ENCODE data around the gene CNKSR3. TPM values are rescaled to one million over a fixed set of nuclear protein-coding genes. Genes with fewer than 3 reads are reported as not detected.

Gene CNKSR3
- total and polyA plus RNA-seq, 2 experiments from 2014 or later = 22.4 to 23.9 TPM

- WGBS (ENCODE audit: low lambda C conversion rate, missing lambda C conversion rate) = 91% methylated on average over 9 of the region's 9 CpGs
- no peak for TF ChIP-seq EZH2phosphoT487 (IDR thresholded peaks at IDR 0.05; ENCODE audit: low read depth, severe bottlenecking, unreplicated experiment)
- no peak for TF ChIP-seq EZH2 (IDR thresholded peaks at IDR 0.05; ENCODE audit: borderline replicate concordance)
- TF ChIP-seq, protein P1, sequence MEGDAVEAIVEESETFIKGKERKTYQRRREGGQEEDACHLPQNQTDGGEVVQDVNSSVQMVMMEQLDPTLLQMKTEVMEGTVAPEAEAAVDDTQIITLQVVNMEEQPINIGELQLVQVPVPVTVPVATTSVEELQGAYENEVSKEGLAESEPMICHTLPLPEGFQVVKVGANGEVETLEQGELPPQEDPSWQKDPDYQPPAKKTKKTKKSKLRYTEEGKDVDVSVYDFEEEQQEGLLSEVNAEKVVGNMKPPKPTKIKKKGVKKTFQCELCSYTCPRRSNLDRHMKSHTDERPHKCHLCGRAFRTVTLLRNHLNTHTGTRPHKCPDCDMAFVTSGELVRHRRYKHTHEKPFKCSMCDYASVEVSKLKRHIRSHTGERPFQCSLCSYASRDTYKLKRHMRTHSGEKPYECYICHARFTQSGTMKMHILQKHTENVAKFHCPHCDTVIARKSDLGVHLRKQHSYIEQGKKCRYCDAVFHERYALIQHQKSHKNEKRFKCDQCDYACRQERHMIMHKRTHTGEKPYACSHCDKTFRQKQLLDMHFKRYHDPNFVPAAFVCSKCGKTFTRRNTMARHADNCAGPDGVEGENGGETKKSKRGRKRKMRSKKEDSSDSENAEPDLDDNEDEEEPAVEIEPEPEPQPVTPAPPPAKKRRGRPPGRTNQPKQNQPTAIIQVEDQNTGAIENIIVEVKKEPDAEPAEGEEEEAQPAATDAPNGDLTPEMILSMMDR (IDR thresholded peaks at IDR 0.05; ENCODE audit: poor library complexity) = no peak
These were observed 71.5 kb downstream of the CNKSR3 start for GRCh38 chr6:154438882-154439415.

DNA sequence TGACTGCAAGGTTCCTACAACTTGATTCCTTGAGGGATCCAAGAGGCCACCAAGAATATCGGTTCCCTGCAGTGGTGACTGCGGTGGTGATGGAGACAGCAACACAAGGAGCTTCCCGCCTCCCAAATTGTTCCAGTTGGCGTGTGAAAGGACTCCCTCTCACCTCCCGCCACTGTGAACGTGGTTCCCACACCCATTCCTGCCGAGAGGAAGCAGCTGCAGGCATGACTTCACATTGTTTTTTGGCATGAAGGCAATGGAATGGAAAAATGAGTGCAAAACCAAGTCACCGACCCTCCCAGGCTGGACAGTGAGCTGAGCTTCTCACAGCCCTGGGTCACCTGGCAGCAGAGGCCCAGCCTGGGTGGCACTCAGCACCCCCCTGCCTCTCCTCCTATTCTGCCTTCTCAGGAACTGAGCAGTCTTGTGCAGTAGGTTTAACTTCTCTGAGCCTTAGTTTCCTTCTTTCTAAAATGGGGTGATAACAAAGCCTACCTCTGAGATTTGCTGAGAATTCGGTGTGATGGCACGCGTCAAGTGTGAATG is 75.0 kb downstream of the CNKSR3 start:
- H3K27ac ChIP-seq = no peak overlapping the region
- no peaks in the 10 kb centered on the region for H3K27me3 ChIP-seq
- no peaks in the 10 kb centered on the region for H4K20me1 ChIP-seq (ENCODE audit: insufficient read depth, poor library complexity, severe bottlenecking)
- H3K4me2 ChIP-seq = no peak overlapping the region
- WGBS (ENCODE audit: low lambda C conversion rate, missing lambda C conversion rate) = 100% methylated on average over 11 of the region's 11 CpGs
- no peaks in the 10 kb centered on the region for H3K4me1 ChIP-seq (ENCODE audit: insufficient read depth)
- H3K79me2 ChIP-seq = peaks cover 38% of the 10 kb centered on the region
- TF ChIP-seq, protein P1 (IDR thresholded peaks at IDR 0.05; ENCODE audit: poor library complexity) = no peak
- no peaks in the 10 kb centered on the region for H3K9me2 ChIP-seq (replicated peaks; ENCODE audit: insufficient read depth)
- no peaks in the 10 kb centered on the region for H3K9me3 ChIP-seq (ENCODE audit: low read depth)
- H3K4me3 ChIP-seq = no peak overlapping the region
- H3K36me3 ChIP-seq (replicated peaks; ENCODE audit: insufficient read depth, low read depth) = no peaks in the 10 kb centered on the region
- DNase-seq (ENCODE audit: low spot score) = no peak
- H2AFZ ChIP-seq = no peak overlapping the region

More at GRCh38 chr6:154438882-154439415, 71.5 kb downstream of the CNKSR3 start:
- H3K4me2 ChIP-seq = no peak overlapping the region
- H3K27me3 ChIP-seq = no peaks in the 10 kb centered on the region
- H3K4me1 ChIP-seq (ENCODE audit: insufficient read depth) = no peaks in the 10 kb centered on the region
- DNase-seq (ENCODE audit: low spot score) = no peak
- H3K36me3 ChIP-seq (replicated peaks; ENCODE audit: insufficient read depth, low read depth) = no peaks in the 10 kb centered on the region
- no peaks in the 10 kb centered on the region for H3K9me3 ChIP-seq (ENCODE audit: low read depth)
- no peak overlapping the region for H3K27ac ChIP-seq
- H3K79me2 ChIP-seq = peaks cover 58% of the 10 kb centered on the region
- no peak overlapping the region for H2AFZ ChIP-seq
- no peak overlapping the region for H3K4me3 ChIP-seq
- H3K9me2 ChIP-seq (replicated peaks; ENCODE audit: insufficient read depth) = no peaks in the 10 kb centered on the region
- no peaks in the 10 kb centered on the region for H4K20me1 ChIP-seq (ENCODE audit: insufficient read depth, poor library complexity, severe bottlenecking)

GRCh38 chr6:154434662-154435061 is 75.8 kb downstream of the CNKSR3 start:
- Histone ChIP-seq H3K4me1 (ENCODE audit: insufficient read depth) (no peaks in the 10 kb centered on the region), H3K9me2 (replicated peaks; ENCODE audit: insufficient read depth) (no peaks in the 10 kb centered on the region), H3K27me3 (no peaks in the 10 kb centered on the region), H4K20me1 (ENCODE audit: insufficient read depth, poor library complexity, severe bottlenecking) (no peaks in the 10 kb centered on the region), H3K27ac (no peak overlapping the region), H3K79me2 (peaks cover 38% of the 10 kb centered on the region), H2AFZ (no peak overlapping the region), H3K4me3 (no peak overlapping the region), H3K9me3 (ENCODE audit: low read depth) (no peaks in the 10 kb centered on the region), H3K36me3 (replicated peaks; ENCODE audit: insufficient read depth, low read depth) (no peaks in the 10 kb centered on the region), H3K4me2 (no peak overlapping the region)
- TF ChIP-seq EZH2 (IDR thresholded peaks at IDR 0.05; ENCODE audit: borderline replicate concordance) (no peak), EZH2phosphoT487 (IDR thresholded peaks at IDR 0.05; ENCODE audit: low read depth, severe bottlenecking, unreplicated experiment) (no peak)
- TF ChIP-seq, protein P1 (IDR thresholded peaks at IDR 0.05; ENCODE audit: poor library complexity) = no peak
- no peak for DNase-seq (ENCODE audit: low spot score)
- 90% methylated on average over 3 of the region's 3 CpGs for WGBS (ENCODE audit: low lambda C conversion rate, missing lambda C conversion rate)

Data from hepatocyte (in vitro differentiated cells).